GM12878 (cell line): Measurements from ENCODE around the gene ARAP2. TPM values are rescaled to one million over a fixed set of nuclear protein-coding genes. Genes with fewer than 3 reads are reported as not detected.
A peak's percentile ranks its signal among the peaks of the same experiment; 100 is the strongest.

Experiments used
- ASH2L ChIP-seq: fragments of 300-600, 200-600 bp; sonication (generic); IDR thresholded peaks from 2 replicates; pipeline ENCODE4 v1.6.1; 2017; ENCODE audit warnings: low read depth, mild to moderate bottlenecking, borderline replicate concordance
- BCL11A ChIP-seq: IDR thresholded peaks from 2 replicates; pipeline ENCODE4 v1.6.1; 2011; ENCODE audit warnings: low read depth, low read length
- BMI1 ChIP-seq: fragments of 450-650 bp; IDR thresholded peaks from 2 replicates; pipeline ENCODE4 v1.6.1; 2016; ENCODE audit warnings: mild to moderate bottlenecking, moderate library complexity, borderline replicate concordance
- EP300 ChIP-seq, 2 experiments: fragments of 150-350 bp in 1 of 2; IDR thresholded peaks; 2 replicates each; pipeline ENCODE4 v1.6.1; 2011 to 2012; ENCODE audit warnings: low read depth in 2 of 2, low read length in 2 of 2, borderline replicate concordance in 1 of 2, improper control_type of control experiment in 1 of 2, inconsistent platforms in 1 of 2; ENCODE audit not compliant: control insufficient read depth in 1 of 2
- KDM1A ChIP-seq: fragments of 200-600 bp; sonication (generic); IDR thresholded peaks from 2 replicates; pipeline ENCODE4 v1.6.1; 2016; ENCODE audit warnings: borderline replicate concordance
- LARP7 ChIP-seq: fragments of 450-650 bp; IDR thresholded peaks from 2 replicates; pipeline ENCODE4 v1.6.1; 2017; ENCODE audit warnings: mild to moderate bottlenecking
- MLLT1 ChIP-seq: fragments of 450-650 bp; IDR thresholded peaks from 2 replicates; pipeline ENCODE4 v1.6.1; 2016; ENCODE audit warnings: mild to moderate bottlenecking
- NR2C2 ChIP-seq: IDR thresholded peaks from 2 replicates; pipeline ENCODE4 v1.6.1; 2011; ENCODE audit warnings: borderline replicate concordance, low read depth; ENCODE audit not compliant: control insufficient read depth, insufficient read length
- NR2F1 ChIP-seq: fragments of 450-650 bp; conservative IDR thresholded peaks from 2 replicates; pipeline ENCODE4 v1.6.1; 2017; ENCODE audit warnings: mild to moderate bottlenecking
- NRF1 ChIP-seq: conservative IDR thresholded peaks from 2 replicates; pipeline ENCODE4 v1.6.1; 2011; ENCODE audit warnings: mild to moderate bottlenecking, low read depth, low read length, improper control_type of control experiment
- POLR2AphosphoS5 ChIP-seq: IDR thresholded peaks from 2 replicates; pipeline ENCODE4 v1.6.1; 2011; ENCODE audit warnings: mild to moderate bottlenecking, low read length, inconsistent platforms
- POU2F2 ChIP-seq: IDR thresholded peaks from 3 replicates; pipeline ENCODE4 v1.6.1; 2011; ENCODE audit warnings: low read depth, mild to moderate bottlenecking, low read length, borderline replicate concordance
- SMC3 ChIP-seq: IDR thresholded peaks from 2 replicates; pipeline ENCODE4 v1.6.1; 2011; ENCODE audit warnings: low read length, improper control_type of control experiment, borderline replicate concordance
- SUZ12 ChIP-seq: fragments of 200-600 bp; sonication (generic); IDR thresholded peaks from one replicate; pipeline ENCODE4 v1.6.1; 2018; ENCODE audit warnings: antibody characterized with exemption, mild to moderate bottlenecking; ENCODE audit not compliant: unreplicated experiment
- TCF7 ChIP-seq: IDR thresholded peaks from 2 replicates; pipeline ENCODE4 v1.6.1; 2014; ENCODE audit warnings: antibody characterized with exemption, borderline replicate concordance
- ZNF207 ChIP-seq: fragments of 450-650 bp; IDR thresholded peaks from 2 replicates; pipeline ENCODE4 v1.6.1; 2014; ENCODE audit warnings: antibody characterized with exemption, mild to moderate bottlenecking, borderline replicate concordance
- polyA plus RNA-seq, 11 experiments: library from polyadenylated mRNA; depleted of rRNA in 4 of 11; unstranded in 6 of 11; stranded (reverse) in 5 of 11; fragments of >200 nt; fragmentation: Nextera tagmentation in 4 of 11; fragmentation: Illumina TruSeq in 1 of 11; extraction: Ambion mirVana in 4 of 11; extraction: Trizol in 1 of 11; gene quantifications; 1 replicate in 1 of 11; 2 replicates in 10 of 11; pipeline versions ENCODE4 v1.2.1 to v1.2.3, GENCODE V29; 2011 to 2016; ENCODE audit warnings: inconsistent platforms in 2 of 11, missing spikeins in 2 of 11, low read depth in 1 of 11
- total RNA-seq, 4 experiments: library from RNA; depleted of rRNA in 3 of 4; stranded (reverse); fragments of >200 nt in 3 of 4; fragmentation: Illumina TruSeq in 1 of 4; extraction: Trizol in 1 of 4; gene quantifications; 2 replicates each; pipeline versions ENCODE4 v1.2.1 to v1.2.3, GENCODE V29; 2013 to 2021
- TF ChIP-seq, protein P1 (sequence below): IDR thresholded peaks from 2 replicates; pipeline ENCODE4 v1.6.1; 2011; ENCODE audit warnings: low read depth, mild to moderate bottlenecking, low read length, moderate library complexity, borderline replicate concordance; ENCODE audit errors: extremely low read depth
- TF ChIP-seq, protein P2 (sequence below): IDR thresholded peaks from 2 replicates; pipeline ENCODE4 v1.6.1; 2011; ENCODE audit warnings: borderline replicate concordance, low read depth, mild to moderate bottlenecking, moderate library complexity, mixed read lengths, low read length; ENCODE audit not compliant: insufficient read depth; ENCODE audit errors: extremely low read length
- TF ChIP-seq, protein P3 (sequence below): fragments of 450-650 bp; formaldehyde crosslinking; IDR thresholded peaks from 2 replicates; pipeline ENCODE4 v1.4.0; 2020; ENCODE audit warnings: mild to moderate bottlenecking, moderate library complexity

ARAP2 gene
- total and polyA plus RNA-seq, 10 of the 15 experiments (the other 5 are each of a cell fraction or from before 2014, with no cell fraction given), result 5.4 to 36.1 (median 12.2) TPM

GRCh38 chr4:36244257-36245082 is at the start of gene ARAP2 (continued):
- TF ChIP-seq NRF1, result no peak
- TF ChIP-seq SUZ12, result no peak
- no peak for TF ChIP-seq EP300 (IDR thresholded peaks at IDR 0.05; ENCODE audit: borderline replicate concordance in 1 of 2, control insufficient read depth in 1 of 2, low read depth in 2 of 2, low read length in 2 of 2)
- TF ChIP-seq, protein P1, sequence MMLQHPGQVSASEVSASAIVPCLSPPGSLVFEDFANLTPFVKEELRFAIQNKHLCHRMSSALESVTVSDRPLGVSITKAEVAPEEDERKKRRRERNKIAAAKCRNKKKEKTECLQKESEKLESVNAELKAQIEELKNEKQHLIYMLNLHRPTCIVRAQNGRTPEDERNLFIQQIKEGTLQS, result no peak
- TF ChIP-seq ZNF207, result no peak
- no peak for TF ChIP-seq NR2C2
- no peak for TF ChIP-seq MLLT1
- 0 out of 3 replicates have a peak, but pooled peaks have one; percentile 2 for TF ChIP-seq POU2F2
- TF ChIP-seq BCL11A, result no peak
- TF ChIP-seq LARP7, result peak; percentile 95
- no peak for TF ChIP-seq SMC3
- TF ChIP-seq, protein P2, sequence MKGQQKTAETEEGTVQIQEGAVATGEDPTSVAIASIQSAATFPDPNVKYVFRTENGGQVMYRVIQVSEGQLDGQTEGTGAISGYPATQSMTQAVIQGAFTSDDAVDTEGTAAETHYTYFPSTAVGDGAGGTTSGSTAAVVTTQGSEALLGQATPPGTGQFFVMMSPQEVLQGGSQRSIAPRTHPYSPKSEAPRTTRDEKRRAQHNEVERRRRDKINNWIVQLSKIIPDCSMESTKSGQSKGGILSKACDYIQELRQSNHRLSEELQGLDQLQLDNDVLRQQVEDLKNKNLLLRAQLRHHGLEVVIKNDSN, result no peak
- no peak; the same call in 1 of the 2 replicates for TF ChIP-seq POLR2AphosphoS5
- TF ChIP-seq TCF7, result no peak
- TF ChIP-seq BMI1, result no peak
- 0 out of 2 replicates have a peak, but pooled peaks have one; percentile 46 for TF ChIP-seq ASH2L
- no peak for TF ChIP-seq KDM1A
- TF ChIP-seq NR2F1, result peak; percentile 73; the same call in 1 of the 2 replicates
- TF ChIP-seq, protein P3, sequence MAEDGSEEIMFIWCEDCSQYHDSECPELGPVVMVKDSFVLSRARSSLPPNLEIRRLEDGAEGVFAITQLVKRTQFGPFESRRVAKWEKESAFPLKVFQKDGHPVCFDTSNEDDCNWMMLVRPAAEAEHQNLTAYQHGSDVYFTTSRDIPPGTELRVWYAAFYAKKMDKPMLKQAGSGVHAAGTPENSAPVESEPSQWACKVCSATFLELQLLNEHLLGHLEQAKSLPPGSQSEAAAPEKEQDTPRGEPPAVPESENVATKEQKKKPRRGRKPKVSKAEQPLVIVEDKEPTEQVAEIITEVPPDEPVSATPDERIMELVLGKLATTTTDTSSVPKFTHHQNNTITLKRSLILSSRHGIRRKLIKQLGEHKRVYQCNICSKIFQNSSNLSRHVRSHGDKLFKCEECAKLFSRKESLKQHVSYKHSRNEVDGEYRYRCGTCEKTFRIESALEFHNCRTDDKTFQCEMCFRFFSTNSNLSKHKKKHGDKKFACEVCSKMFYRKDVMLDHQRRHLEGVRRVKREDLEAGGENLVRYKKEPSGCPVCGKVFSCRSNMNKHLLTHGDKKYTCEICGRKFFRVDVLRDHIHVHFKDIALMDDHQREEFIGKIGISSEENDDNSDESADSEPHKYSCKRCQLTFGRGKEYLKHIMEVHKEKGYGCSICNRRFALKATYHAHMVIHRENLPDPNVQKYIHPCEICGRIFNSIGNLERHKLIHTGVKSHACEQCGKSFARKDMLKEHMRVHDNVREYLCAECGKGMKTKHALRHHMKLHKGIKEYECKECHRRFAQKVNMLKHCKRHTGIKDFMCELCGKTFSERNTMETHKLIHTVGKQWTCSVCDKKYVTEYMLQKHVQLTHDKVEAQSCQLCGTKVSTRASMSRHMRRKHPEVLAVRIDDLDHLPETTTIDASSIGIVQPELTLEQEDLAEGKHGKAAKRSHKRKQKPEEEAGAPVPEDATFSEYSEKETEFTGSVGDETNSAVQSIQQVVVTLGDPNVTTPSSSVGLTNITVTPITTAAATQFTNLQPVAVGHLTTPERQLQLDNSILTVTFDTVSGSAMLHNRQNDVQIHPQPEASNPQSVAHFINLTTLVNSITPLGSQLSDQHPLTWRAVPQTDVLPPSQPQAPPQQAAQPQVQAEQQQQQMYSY (CRISPR knock-in tag), result no peak
